HCT116 (cell line): ENCODE results near the gene DDR1. TPM values are rescaled to one million over a fixed set of nuclear protein-coding genes. Genes with fewer than 3 reads are reported as not detected.
A peak's percentile ranks its signal among the peaks of the same experiment; 100 is the strongest.
"Not testable (repeated sequence)": the region's sequence is repeated elsewhere in the genome, so short reads cannot be mapped to it uniquely, and the experiment has no call there.

Experiments
- ATAC-seq: fragments of 200-7000 bp; cut with Tn5 transposase; 2 replicates; pipeline ENCODE4 v1.9.1; 2020; ENCODE audit warnings: mild to moderate bottlenecking, moderate library complexity
- BruUV-seq: library from RNA; stranded (reverse); fragments of 400-500 nt; replicated peaks from 2 replicates; lab custom pipeline; 2021; lab: Mats Ljungman, UMichigan
- CTCF ChIA-PET: fragments of 300-600 bp; sonication (Branson Sonifier 250); formaldehyde crosslinking; loops from one replicate; lab custom pipeline; 2021; ENCODE audit warnings: antibody characterized with exemption; lab: Charles Lee
- POLR2A ChIA-PET: fragments of 300-600, 350-600 bp; sonication (Branson Sonifier 250); formaldehyde crosslinking; loops from one replicate; lab custom pipeline; 2021; ENCODE audit warnings: antibody characterized with exemption; lab: Charles Lee
- RAD21 ChIA-PET, 2 experiments: fragments of 300-600 bp; sonication (Branson Sonifier 250); formaldehyde crosslinking; loops; one replicate each; lab custom pipeline; 2023; ENCODE audit warnings: low total read pairs in 2 of 2; ENCODE audit not compliant: uncharacterized antibody in 2 of 2, unreplicated experiment in 2 of 2, low non-redundant PET in 1 of 2; lab: Charles Lee
- DNase-seq: peaks from one replicate; pipeline ENCODE4 v3.0.0-alpha.2; 2010; ENCODE audit warnings: low read depth, low spot score
- H2AFZ ChIP-seq: fragments of 200-600 bp; shearing (Covaris generic), sonication (generic); 2 replicates; pipeline ENCODE4 v1.6.1; 2017; ENCODE audit warnings: low read depth, mixed run types, mixed read lengths, antibody characterized with exemption, low read length; ENCODE audit not compliant: poor library complexity, severe bottlenecking
- H3K27ac ChIP-seq: 2 replicates; pipeline ENCODE4 v1.5.1; 2012; ENCODE audit warnings: low read depth, low read length
- H3K27me3 ChIP-seq: fragments of 200-600 bp; sonication (generic); 2 replicates; pipeline ENCODE4 v1.6.1; 2016; ENCODE audit warnings: mixed run types, low read length, mixed read lengths; ENCODE audit not compliant: insufficient read depth
- H3K36me3 ChIP-seq, 2 experiments: fragments of 200-500 bp in 1 of 2; fragments of 200-600 bp in 1 of 2; sonication (Bioruptor generic) in 1 of 2; sonication (generic) in 1 of 2; 2 replicates each; pipeline versions ENCODE4 v1.5.1 to v1.6.1; 2014 to 2016; ENCODE audit warnings: low read length in 2 of 2, inconsistent platforms in 1 of 2, mixed read lengths in 1 of 2, mixed run types in 1 of 2; ENCODE audit not compliant: insufficient read depth in 2 of 2, control insufficient read depth in 1 of 2
- H3K4me1 ChIP-seq, 2 experiments: fragments of 200-600 bp in 1 of 2; sonication (generic) in 1 of 2; 2 replicates each; pipeline versions ENCODE4 v1.5.1 to v1.6.1; 2012 to 2017; ENCODE audit warnings: low read length in 2 of 2, inconsistent platforms in 1 of 2, mild to moderate bottlenecking in 1 of 2, mixed read lengths in 1 of 2, mixed run types in 1 of 2, moderate library complexity in 1 of 2; ENCODE audit not compliant: insufficient read depth in 2 of 2, control insufficient read depth in 1 of 2
- H3K4me2 ChIP-seq: fragments of 200-600 bp; sonication (generic); 2 replicates; pipeline ENCODE4 v1.6.1; 2017; ENCODE audit warnings: mixed run types, low read length, mixed read lengths
- H3K4me3 ChIP-seq, 2 experiments: fragments of 200-600 bp in 1 of 2; sonication (generic) in 1 of 2; replicated peaks in 1 of 2; 2 replicates each; pipeline ENCODE4 v1.5.1; 2011 to 2016; ENCODE audit warnings: low read length in 2 of 2, control low read depth in 1 of 2, low read depth in 1 of 2, mild to moderate bottlenecking in 1 of 2, mixed read lengths in 1 of 2, mixed run types in 1 of 2
- H3K79me2 ChIP-seq: fragments of 200-600 bp; sonication (generic); 2 replicates; pipeline ENCODE4 v1.6.1; 2017; ENCODE audit warnings: mild to moderate bottlenecking, mixed run types, low read length, moderate library complexity, mixed read lengths; ENCODE audit not compliant: insufficient read depth
- H3K9ac ChIP-seq: fragments of 200-600 bp; sonication (generic); 2 replicates; pipeline ENCODE4 v1.6.1; 2016; ENCODE audit warnings: low read length, mixed read lengths
- H3K9me2 ChIP-seq: fragments of 200-600 bp; sonication (generic), shearing (Covaris generic); 2 replicates; pipeline ENCODE4 v1.6.1; 2017; ENCODE audit warnings: mixed run types, mild to moderate bottlenecking, moderate library complexity; ENCODE audit not compliant: insufficient read depth
- H3K9me3 ChIP-seq, 2 experiments: fragments of 200-500 bp in 1 of 2; fragments of 200-600 bp in 1 of 2; sonication (Bioruptor generic) in 1 of 2; sonication (generic) in 1 of 2; 2 replicates each; pipeline ENCODE4 v1.6.1; 2014 to 2017; ENCODE audit warnings: low read length in 2 of 2, mixed read lengths in 2 of 2, inconsistent platforms in 1 of 2, low read depth in 1 of 2, mild to moderate bottlenecking in 1 of 2, mixed run types in 1 of 2, moderate library complexity in 1 of 2; ENCODE audit not compliant: control insufficient read depth in 1 of 2, insufficient read depth in 1 of 2
- H4K20me1 ChIP-seq: fragments of 200-600 bp; sonication (generic), shearing (Covaris generic); 2 replicates; pipeline ENCODE4 v1.6.1; 2017; ENCODE audit warnings: mixed run types, mild to moderate bottlenecking, moderate library complexity; ENCODE audit not compliant: insufficient read depth
- CBX3 ChIP-seq: IDR thresholded peaks from 2 replicates; pipeline ENCODE4 v1.6.1; 2012; ENCODE audit warnings: low read depth
- CEBPB ChIP-seq: IDR thresholded peaks from 2 replicates; pipeline ENCODE4 v1.6.1; 2012; ENCODE audit warnings: low read depth
- EZH2 ChIP-seq: fragments of 200-600 bp; sonication (generic); IDR thresholded peaks from 2 replicates; pipeline ENCODE4 v1.6.1; 2017; ENCODE audit warnings: antibody characterized with exemption, mixed run types
- TCF7L2 ChIP-seq: IDR thresholded peaks from 2 replicates; pipeline ENCODE4 v1.7.0; 2011; ENCODE audit warnings: borderline replicate concordance, inconsistent platforms; ENCODE audit not compliant: insufficient read depth, insufficient read length; ENCODE audit errors: extremely low read depth
- intact Hi-C: fragments of 100-400 bp; cut with micrococcal nuclease; formaldehyde crosslinking; loops from 2 replicates; pipeline ENCODE4 v1.10.0; 2022
- total RNA-seq: library from RNA; stranded (reverse); gene quantifications from one replicate; pipeline ENCODE4 v1.2.1, GENCODE V29; 2021; ENCODE audit not compliant: unreplicated experiment

DDR1 gene
- total RNA-seq, 1 experiment from 2014 or later: 211 TPM

DNA sequence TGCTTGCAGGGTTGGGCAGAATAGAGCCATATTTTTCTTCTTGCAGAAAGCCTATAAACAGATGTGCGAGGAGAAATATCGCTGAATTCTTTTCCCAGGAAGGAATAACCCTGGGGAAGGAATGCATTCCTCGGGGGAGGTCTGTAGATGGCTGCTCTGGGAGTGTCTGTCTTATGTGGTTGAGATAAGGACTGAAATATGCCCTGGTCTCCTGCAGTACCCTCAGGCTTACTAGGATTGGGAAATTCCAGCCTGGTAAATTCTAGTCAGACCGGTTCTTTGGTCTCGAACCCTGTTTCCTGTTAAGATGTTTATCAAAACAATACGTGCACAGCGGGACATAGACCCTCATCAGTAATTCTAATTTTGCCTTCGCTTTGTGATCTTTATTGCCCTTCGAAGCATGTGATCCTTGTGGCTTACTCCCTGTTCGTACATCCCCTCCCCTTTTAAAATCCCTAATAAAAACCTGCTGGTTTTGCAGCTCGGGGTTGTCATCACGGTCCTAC lies 15.0 kb upstream of the DDR1 start:
- H3K4me1 ChIP-seq, H3K4me3 ChIP-seq, intact Hi-C loops, H3K4me2 ChIP-seq, H3K9ac ChIP-seq, RAD21 ChIA-PET, BruUV-seq: not testable (repeated sequence)
- TF ChIP-seq TCF7L2 (peak; percentile 21), CBX3 (0 out of 2 replicates have a peak, but pooled peaks have one; percentile 60)
- TF ChIP-seq, all 23 proteins: peak for 2; not testable (repeated sequence) for 21
- CTCF ChIA-PET, H3K9me2 ChIP-seq, H2AFZ ChIP-seq, H3K27ac ChIP-seq, H3K9me3 ChIP-seq, H4K20me1 ChIP-seq, H3K36me3 ChIP-seq, POLR2A ChIA-PET, DNase-seq, H3K27me3 ChIP-seq, H3K79me2 ChIP-seq, ATAC-seq: not testable (repeated sequence)

DNA sequence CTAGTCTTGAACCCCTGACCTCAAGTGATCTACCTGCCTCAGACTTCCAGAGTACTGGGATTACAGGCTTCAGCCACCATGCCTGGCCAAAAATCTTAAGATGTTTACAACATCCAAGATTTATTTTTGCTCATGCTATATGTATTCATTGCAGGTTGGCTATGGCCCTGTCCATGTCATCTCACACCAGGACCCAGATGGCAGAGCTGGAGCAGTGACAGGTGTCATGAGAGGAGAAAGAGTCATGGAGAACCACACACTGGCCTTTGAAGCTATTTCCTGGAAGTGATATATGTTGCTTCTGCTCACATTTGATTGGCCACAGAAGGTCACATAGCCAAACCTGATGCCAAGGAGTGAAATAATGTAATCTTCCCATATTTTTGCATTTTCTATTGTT lies 13.8 kb upstream of the DDR1 start:
- no peak for TF ChIP-seq CEBPB
- no peak for TF ChIP-seq EZH2
- Histone ChIP-seq H3K36me3 (no peaks in the 10 kb centered on the region), H3K9ac (no peak overlapping the region), H3K9me2 (no peaks in the 10 kb centered on the region), H3K4me3 (no peak overlapping the region), H3K27ac (no peak overlapping the region), H3K79me2 (no peaks in the 10 kb centered on the region), H3K4me2 (no peak overlapping the region), H3K27me3 (no peaks in the 10 kb centered on the region), H4K20me1 (no peaks in the 10 kb centered on the region), H3K9me3 (peaks cover 4 to 7% of the 10 kb centered on the region in 2 experiments; a peak in 2 of 4 replicates), H3K4me1 (peaks cover 0 to 10% of the 10 kb centered on the region in 2 experiments; a peak in 2 of 4 replicates), H2AFZ (no peak overlapping the region)
- RAD21 ChIA-PET: no interaction called here
- POLR2A ChIA-PET: no interaction called here
- no peak for DNase-seq
- BruUV-seq: no TSS peak
- CTCF ChIA-PET: no interaction called here
- ATAC-seq: no peak
- intact Hi-C loops: no loop called here
